ENCODE data around the gene CABP2.

GRCh38 chr11:67538306-67538705 is 15.1 kb upstream of the CABP2 start:
- TF ChIP-seq EZH2 (IDR thresholded peaks at IDR 0.05; ENCODE audit: borderline replicate concordance, control insufficient read depth, low read depth, low read length) (no peak), FOS (IDR thresholded peaks at IDR 0.05; ENCODE audit: borderline replicate concordance, extremely low read depth, insufficient read length) (no peak), HCFC1 (IDR thresholded peaks at IDR 0.05; ENCODE audit: low read length) (no peak), PBX3 (IDR thresholded peaks at IDR 0.05; ENCODE audit: insufficient replicate concordance, low read depth, low read length) (no peak), CBX3 (IDR thresholded peaks at IDR 0.05; ENCODE audit: borderline replicate concordance, low read depth) (no peak), ZZZ3 (IDR thresholded peaks at IDR 0.05; ENCODE audit: control insufficient read depth, insufficient read length, low read depth) (no peak), MTA2 (IDR thresholded peaks at IDR 0.05; ENCODE audit: low read depth) (no peak)
